ENCODE measurements around the gene ZNF362.
A peak's percentile ranks its signal among the peaks of the same experiment; 100 is the strongest.

The ZNF362 gene

GRCh38 chr1:33244809-33245186 lies 11.5 kb upstream of the ZNF362 start:
- ATAC-seq (no peak), DNase-seq (no peak)

- no peak for DNase-seq
Measured at GRCh38 chr1:33246171-33246570, 10.1 kb upstream of the ZNF362 start.

GRCh38 chr1:33247545-33247944 lies 8.7 kb upstream of the ZNF362 start:
- no peak for ATAC-seq
- DNase-seq = no peak

More at GRCh38 chr1:33246171-33246570, 10.1 kb upstream of the ZNF362 start:
- ATAC-seq = peak; percentile 14

GRCh38 chr1:33248244-33248643 lies 8.0 kb upstream of the ZNF362 start:
- no peak for ATAC-seq
- DNase-seq = no peak

- no peak for DNase-seq
- no peak for ATAC-seq
Measured at GRCh38 chr1:33249422-33249821, 6.9 kb upstream of the ZNF362 start.

GRCh38 chr1:33250217-33250616 lies 6.1 kb upstream of the ZNF362 start:
- ATAC-seq (no peak), DNase-seq (no peak)

- DNase-seq (no peak), ATAC-seq (no peak)
Measured at GRCh38 chr1:33250724-33251123, 5.6 kb upstream of the ZNF362 start.

- no peak for ATAC-seq
- no peak for DNase-seq
Measured at GRCh38 chr1:33254491-33254890, 1.8 kb upstream of the ZNF362 start.

GRCh38 chr1:33255347-33256220 lies 708 bp upstream of the ZNF362 start:
- peak; percentile 66 for ATAC-seq
- peak; percentile 54 for DNase-seq

GRCh38 chr1:33256221-33256470 lies 146 bp upstream of the ZNF362 start:
- ATAC-seq (no peak), DNase-seq (no peak)

- no peak for DNase-seq
- no peak for ATAC-seq
Measured at GRCh38 chr1:33257207-33257771, 997 bp downstream of the ZNF362 start.

- DNase-seq = no peak
Measured at GRCh38 chr1:33257772-33258712, 1.8 kb downstream of the ZNF362 start.

GRCh38 chr1:33258788-33259274 lies 2.5 kb downstream of the ZNF362 start:
- no peak for DNase-seq
- ATAC-seq = no peak

More at GRCh38 chr1:33257772-33258712, 1.8 kb downstream of the ZNF362 start:
- ATAC-seq = no peak

GRCh38 chr1:33259879-33260278 lies 3.6 kb downstream of the ZNF362 start:
- DNase-seq = no peak
- no peak for ATAC-seq

- ATAC-seq (no peak), DNase-seq (no peak)
Measured at GRCh38 chr1:33260439-33260838, 4.1 kb downstream of the ZNF362 start.

- ATAC-seq = no peak
- DNase-seq = no peak
Measured at GRCh38 chr1:33261344-33261743, 5.1 kb downstream of the ZNF362 start.

- no peak for DNase-seq
- ATAC-seq = no peak
Measured at GRCh38 chr1:33263890-33264504, 7.7 kb downstream of the ZNF362 start.

- ATAC-seq = no peak
- no peak for DNase-seq
Measured at GRCh38 chr1:33265780-33266605, 9.7 kb downstream of the ZNF362 start.

GRCh38 chr1:33266766-33267165 lies 10.5 kb downstream of the ZNF362 start:
- ATAC-seq (no peak), DNase-seq (no peak)

GRCh38 chr1:33267468-33268205 lies 11.3 kb downstream of the ZNF362 start:
- DNase-seq (no peak), ATAC-seq (no peak)

GRCh38 chr1:33268457-33268856 lies 12.2 kb downstream of the ZNF362 start:
- ATAC-seq (no peak), DNase-seq (no peak)
